HG03432 (cell line): ENCODE results near the gene CD80.
"Not testable (repeated sequence)": the region's sequence is repeated elsewhere in the genome, so short reads cannot be mapped to it uniquely, and the experiment has no call there.

Source experiments
- ATAC-seq: cut with Tn5 transposase; IDR thresholded peaks from one replicate; pipeline ENCODE4 v1.9.1; 2021; ENCODE audit warnings: mild to moderate bottlenecking, moderate library complexity; ENCODE audit not compliant: unreplicated experiment

The CD80 gene

GRCh38 chr3:119585208-119585607, 25.8 kb upstream of the CD80 start:
- no peak for ATAC-seq

- ATAC-seq: no peak
Measured at GRCh38 chr3:119582178-119582577, 22.8 kb upstream of the CD80 start.

DNA sequence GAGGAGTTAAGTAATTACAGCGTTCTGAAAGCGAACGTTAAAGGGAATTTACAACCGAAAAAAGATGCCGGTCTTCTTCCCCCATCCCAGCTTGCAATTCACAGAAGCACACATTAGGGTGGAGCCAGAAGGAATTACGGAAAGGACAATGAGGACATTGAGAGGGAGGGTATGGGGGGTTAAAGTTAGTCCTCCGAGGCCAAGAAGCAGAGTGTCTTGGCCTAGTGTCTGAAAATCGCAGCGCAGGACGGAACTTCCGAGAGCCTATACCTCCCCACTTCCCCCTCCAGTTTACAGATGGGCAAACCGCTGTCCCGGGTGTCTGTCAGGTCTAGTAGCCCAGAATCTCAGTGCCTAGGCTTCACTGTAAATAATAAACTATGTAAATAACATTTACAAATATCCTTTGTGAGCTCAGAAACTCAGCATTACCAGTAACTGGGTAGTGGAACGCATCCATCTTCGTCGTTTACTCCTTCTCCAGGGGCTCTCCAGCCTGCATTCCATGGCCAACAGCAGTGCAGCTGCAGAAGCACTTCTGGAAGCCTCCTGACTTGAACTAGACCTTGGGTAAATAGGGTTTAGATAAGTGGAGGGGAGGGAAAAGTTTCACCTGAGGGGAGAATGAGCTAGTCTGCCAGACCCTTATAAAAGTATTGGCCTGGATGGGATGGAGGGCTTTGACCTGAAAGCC, 20.8 kb upstream of the CD80 start:
- ATAC-seq: peak; percentile 70

GRCh38 chr3:119579366-119580066, 20.1 kb upstream of the CD80 start, which contains the start of gene ADPRH:
ADPRH (plus strand) TSS chr3:119579492; CDS start chr3:119582170, 2,678 bp downstream.
- peak; percentile 76 for ATAC-seq

- no peak for ATAC-seq
Measured at GRCh38 chr3:119575507-119575906, 16.1 kb upstream of the CD80 start.

DNA sequence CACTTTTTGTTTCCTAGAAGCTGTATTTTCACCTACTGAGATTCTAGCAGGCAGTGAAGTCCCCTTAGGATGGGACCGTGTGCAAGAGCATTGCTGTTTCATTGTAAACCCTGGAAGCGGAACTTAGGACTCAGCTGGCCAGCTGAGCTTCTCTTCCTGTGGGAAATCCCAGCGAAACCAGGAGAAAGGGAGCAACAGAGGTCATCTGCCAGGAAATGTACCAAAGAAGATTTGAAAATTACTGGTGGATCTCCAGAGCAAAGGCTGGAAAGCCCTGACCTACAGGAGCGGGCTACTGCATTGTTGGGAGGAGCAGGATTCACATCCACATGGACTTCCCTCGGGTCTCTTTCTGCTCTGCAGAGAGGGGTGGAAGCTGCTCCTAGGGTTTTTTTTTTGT, 12.3 kb upstream of the CD80 start:
- no peak for ATAC-seq

DNA sequence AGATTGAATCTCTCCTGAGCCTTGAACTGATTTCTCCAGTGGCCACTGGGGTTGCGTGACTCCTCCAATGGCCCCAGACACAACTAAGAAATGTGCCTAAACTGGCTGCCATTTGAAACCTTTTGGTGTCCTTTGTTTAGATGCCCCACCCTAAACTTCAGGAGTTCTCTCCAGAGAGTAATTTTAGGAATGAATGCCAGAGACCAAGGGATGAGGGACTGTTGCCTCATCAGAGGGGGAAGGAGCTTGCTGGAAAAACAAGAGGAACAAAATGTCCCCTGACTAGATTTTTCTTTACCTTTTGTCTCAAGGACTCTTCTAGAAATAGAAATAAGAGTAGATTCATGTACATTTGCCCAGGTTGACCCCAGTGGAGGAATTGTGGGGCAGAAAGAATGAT, 11.8 kb upstream of the CD80 start:
- ATAC-seq: no peak

- ATAC-seq: peak; percentile 73
Measured at GRCh38 chr3:119570229-119570628, 10.8 kb upstream of the CD80 start.

DNA sequence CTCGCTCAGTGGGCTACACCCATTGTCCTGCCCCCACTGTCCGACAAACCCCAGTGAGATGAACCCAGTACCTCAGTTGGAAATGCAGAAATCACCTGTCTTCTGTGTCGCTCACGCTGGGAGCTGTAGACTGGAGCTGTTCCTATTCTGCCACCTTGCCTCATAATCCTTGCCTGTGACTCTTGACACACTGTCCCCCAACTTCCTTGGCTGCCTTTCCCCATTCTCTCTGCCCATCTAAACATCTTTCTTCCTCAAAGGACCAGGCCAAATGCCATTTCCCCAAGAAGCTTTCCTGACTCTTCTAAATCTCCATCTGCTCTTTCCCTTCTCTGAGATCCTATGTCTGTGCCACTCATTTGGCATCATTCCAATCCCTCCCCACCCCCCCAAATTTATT, 9.7 kb upstream of the CD80 start:
- ATAC-seq: no peak

DNA sequence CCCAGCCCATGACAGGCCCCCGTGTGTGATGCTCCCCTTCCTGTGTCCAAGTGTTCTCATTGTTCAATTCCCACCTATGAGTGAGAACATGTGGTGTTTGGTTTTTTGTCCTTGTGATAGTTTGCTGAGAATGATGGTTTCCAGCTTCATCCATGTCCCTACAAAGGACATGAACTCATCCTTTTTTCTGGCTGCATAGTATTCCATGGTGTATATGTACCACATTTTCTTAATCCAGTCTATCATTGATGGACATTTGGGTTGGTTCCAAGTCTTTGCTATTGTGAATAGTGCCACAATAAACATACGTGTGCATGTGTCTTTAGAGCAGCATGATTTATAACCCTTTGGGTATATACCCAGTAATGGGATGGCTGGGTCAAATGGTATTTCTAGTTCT, 3.9 kb upstream of the CD80 start:
- not testable (repeated sequence) for ATAC-seq

GRCh38 chr3:119562307-119562961, 3.0 kb upstream of the CD80 start:
- ATAC-seq: peak; percentile 79

DNA sequence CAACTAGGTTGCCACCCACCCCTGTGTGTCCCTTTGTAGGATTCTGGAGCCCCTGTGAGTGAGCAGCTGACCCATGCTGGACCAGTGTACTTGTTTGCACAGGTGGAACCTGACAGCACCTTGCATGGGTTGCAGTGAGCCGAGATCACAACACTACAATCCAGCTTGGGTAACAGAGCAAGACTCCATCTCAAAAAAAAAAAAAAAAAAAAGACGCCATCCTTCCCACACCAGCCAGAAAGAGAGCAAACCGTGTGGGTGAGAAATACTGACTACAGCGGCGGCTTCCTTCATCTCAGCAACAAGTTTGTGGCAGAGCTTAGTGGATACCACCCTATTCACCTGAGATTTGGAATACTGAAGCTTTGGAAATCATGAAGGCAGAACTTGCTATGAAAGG, 746 bp upstream of the CD80 start:
- ATAC-seq: no peak

DNA sequence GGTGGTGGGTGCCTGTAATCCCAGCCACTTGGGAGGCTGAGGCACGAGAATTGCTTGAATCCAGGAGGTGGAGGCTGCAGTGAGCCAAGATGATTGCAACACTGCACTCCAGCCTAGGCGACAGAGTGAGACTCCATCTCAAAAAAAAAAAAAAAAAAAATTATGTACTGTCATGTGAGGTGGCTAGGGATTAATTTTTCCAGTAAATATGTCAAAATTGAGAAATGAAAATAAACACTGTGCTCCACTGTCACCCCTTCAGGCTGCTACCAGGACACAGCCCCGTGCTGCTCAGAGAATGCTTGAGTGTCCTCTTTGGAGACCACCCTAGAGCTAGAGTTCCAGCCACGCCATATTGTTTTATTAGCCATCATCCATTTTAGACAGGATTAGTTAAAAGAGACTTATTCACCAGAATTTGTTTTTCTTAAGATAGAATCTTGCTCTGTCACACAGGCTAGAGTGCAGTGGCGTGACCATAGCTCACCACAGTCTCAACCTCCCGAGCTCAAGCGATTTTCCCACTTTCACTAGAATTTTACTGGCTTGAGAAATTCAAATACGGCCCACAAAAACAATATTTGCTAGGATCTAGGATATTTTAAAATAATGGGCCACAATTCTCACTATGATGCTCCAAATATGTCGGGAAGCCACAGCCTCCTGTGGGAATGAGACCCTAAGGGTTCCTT, 642 bp downstream of the CD80 start:
- ATAC-seq: no peak

GRCh38 chr3:119557877-119558269, 1.5 kb downstream of the CD80 start:
- no peak for ATAC-seq

- no peak for ATAC-seq
Measured at GRCh38 chr3:119557192-119557876, 2.1 kb downstream of the CD80 start.

GRCh38 chr3:119555929-119556328, 3.5 kb downstream of the CD80 start:
- ATAC-seq: no peak

DNA sequence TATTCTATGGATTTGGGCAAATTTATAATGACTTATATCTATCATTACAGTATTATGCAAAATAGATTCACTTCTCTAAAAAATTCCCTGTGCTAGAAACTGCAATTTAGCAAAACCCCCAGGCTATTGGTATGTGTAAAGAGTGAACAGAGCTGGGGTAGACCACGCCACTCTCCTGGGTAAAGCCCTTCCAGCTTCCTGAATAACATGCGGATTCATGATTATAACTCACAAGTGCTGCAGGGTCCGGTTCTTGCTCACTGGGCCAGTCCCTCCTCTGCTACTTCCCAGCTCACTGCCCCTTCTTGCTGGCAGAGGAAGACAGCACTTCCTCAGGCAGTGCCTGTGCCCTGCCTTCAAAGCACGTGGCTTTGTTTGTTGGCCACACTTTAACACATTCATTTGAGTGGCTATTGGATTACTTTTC, 4.1 kb downstream of the CD80 start:
- ATAC-seq: no peak

DNA sequence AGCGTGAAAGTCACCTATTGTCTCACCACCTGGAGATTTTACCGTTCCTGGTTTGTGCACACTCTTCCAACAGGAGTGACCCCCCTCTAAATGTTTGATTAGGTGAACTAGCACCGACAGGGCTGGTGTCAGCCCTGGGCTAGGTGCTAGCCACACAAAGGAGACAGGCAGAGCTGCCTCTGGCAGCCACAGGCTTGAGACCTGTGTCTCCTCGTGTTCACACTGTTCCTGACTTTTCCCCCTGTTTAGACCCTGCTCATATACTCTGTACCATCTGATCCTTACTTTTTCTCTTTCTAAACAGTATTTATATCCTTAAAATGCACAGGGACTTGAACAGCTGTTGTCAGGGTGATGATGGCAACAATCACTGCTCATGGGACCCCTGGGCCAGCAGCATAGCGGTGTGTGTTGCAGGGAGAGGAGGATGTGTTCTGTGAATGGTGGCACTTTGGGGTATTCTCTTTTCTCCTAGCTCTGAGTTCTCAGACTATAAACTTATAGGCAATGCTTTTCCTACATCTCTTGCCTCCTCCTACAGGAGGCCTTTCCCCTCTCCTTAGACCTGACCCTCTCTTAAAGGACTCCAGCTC, 5.5 kb downstream of the CD80 start:
- no peak for ATAC-seq

DNA sequence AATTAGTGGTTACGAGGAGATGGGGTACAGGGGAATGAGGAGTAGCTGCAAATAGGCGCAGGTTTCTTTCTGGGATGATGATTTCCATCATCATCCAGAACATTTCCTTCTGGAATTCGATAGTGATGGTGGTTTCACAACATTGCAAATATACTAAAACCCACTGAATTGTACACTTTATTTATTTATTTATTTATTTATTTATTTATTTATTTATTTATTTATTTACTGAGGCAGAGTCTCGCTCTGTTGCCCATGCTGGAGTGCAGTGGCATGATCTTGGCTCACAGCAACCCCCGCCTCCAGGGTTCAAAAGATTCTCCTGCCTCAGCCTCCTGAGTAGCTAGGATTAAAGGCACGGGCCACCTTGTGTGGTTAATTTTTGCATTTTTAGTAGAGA, 6.5 kb downstream of the CD80 start:
- ATAC-seq: not testable (repeated sequence)

GRCh38 chr3:119551598-119551997, 7.8 kb downstream of the CD80 start:
- no peak for ATAC-seq
